GM19193 (cell line): ENCODE measurements around the gene AURKAIP1.

ENCODE experiments used
- POLR2A ChIP-seq: IDR thresholded peaks from 4 replicates; pipeline ENCODE4 v1.6.1; 2011; ENCODE audit not compliant: insufficient read depth, insufficient read length; ENCODE audit errors: extremely low read depth

AURKAIP1 gene

GRCh38 chr1:1335283-1335682 lies 39.7 kb downstream of the AURKAIP1 start:
- no peak for TF ChIP-seq POLR2A

DNA sequence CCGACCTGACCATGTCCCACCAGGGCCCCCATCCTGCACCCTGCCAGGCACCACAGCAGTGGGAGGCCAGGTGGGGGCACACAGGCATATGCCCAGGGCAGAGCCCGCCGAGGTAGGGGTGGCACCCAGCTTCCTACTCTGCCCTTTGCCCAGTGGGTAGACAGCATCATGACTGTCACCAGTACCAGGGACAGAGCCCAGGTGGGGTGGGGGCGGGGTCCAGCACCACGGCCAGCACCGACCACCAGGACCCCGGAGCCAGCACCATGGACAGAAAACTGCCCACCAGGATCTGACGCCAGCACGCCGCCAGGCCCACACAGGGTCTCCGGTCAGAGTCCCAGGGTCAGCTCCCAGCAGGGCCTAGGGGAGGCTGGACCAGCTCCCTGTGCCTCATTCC lies 40.2 kb downstream of the AURKAIP1 start:
- no peak for TF ChIP-seq POLR2A

DNA sequence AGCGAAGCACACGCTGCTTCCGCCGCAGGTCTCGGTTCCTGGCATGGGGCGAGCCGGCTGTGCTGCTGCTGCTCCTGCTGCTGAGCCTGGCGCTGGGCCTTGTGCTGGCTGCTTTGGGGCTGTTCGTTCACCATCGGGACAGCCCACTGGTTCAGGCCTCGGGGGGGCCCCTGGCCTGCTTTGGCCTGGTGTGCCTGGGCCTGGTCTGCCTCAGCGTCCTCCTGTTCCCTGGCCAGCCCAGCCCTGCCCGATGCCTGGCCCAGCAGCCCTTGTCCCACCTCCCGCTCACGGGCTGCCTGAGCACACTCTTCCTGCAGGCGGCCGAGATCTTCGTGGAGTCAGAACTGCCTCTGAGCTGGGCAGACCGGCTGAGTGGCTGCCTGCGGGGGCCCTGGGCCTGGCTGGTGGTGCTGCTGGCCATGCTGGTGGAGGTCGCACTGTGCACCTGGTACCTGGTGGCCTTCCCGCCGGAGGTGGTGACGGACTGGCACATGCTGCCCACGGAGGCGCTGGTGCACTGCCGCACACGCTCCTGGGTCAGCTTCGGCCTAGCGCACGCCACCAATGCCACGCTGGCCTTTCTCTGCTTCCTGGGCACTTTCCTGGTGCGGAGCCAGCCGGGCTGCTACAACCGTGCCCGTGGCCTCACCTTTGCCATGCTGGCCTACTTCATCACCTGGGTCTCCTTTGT lies 41.3 kb downstream of the AURKAIP1 start:
- no peak for TF ChIP-seq POLR2A

DNA sequence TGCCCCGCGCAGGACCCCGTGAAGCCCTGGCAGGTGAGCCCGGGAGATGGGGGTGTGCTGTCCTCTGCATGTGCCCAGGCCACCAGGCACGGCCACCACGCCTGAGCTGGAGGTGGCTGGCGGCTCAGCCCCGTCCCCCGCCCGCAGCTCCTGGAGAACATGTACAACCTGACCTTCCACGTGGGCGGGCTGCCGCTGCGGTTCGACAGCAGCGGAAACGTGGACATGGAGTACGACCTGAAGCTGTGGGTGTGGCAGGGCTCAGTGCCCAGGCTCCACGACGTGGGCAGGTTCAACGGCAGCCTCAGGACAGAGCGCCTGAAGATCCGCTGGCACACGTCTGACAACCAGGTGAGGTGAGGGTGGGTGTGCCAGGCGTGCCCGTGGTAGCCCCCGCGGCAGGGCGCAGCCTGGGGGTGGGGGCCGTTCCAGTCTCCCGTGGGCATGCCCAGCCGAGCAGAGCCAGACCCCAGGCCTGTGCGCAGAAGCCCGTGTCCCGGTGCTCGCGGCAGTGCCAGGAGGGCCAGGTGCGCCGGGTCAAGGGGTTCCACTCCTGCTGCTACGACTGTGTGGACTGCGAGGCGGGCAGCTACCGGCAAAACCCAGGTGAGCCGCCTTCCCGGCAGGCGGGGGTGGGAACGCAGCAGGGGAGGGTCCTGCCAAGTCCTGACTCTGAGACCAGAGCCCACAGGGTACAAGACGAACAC lies 42.1 kb downstream of the AURKAIP1 start:
- TF ChIP-seq POLR2A: no peak

- no peak for TF ChIP-seq POLR2A
These were observed 42.8 kb downstream of the AURKAIP1 start for GRCh38 chr1:1332031-1332755.

- TF ChIP-seq POLR2A: no peak
These were observed 43.7 kb downstream of the AURKAIP1 start, which contains the start of gene TAS1R3 for GRCh38 chr1:1331068-1331965. TSS of gene TAS1R3 (plus strand) at chr1:1331280. CDS start at chr1:1331346, 66 bp downstream.

DNA sequence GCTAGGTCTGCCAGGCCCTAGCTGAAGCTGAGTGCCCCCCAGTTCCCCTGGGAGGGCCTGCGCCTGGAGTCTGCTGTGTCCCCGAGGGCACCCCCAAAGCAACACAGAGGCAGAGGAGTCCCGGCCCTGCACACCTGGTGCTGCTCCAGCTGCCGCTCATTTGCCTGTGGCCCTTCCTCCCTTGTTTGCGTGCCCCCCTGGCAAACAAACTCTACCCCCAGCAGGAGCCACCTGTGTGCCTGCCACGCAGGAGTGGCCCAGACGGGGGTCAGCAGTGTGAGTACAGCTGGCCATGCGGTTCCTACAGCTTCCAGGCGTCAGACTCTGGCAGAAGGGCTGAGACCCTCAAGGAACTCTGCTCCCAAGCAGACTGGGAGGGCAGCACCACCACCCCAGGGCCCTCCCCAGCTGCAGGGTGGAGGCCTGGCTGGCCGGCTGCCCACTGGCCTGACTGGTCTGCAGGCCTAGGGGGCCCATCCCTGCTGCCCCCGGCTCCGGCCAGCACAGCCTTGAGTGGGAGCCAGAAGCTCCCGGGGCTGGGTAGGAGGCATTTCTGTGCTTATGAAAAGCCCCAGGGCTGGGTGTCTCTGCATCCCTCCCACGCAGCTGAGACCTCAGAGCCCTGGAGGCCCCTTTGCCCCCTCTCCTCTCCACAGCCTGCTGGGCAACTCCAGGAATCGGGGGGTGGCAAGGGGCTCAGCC lies 44.5 kb downstream of the AURKAIP1 start:
- TF ChIP-seq POLR2A: no peak

GRCh38 chr1:1329304-1330210 lies 45.5 kb downstream of the AURKAIP1 start:
- no peak for TF ChIP-seq POLR2A

DNA sequence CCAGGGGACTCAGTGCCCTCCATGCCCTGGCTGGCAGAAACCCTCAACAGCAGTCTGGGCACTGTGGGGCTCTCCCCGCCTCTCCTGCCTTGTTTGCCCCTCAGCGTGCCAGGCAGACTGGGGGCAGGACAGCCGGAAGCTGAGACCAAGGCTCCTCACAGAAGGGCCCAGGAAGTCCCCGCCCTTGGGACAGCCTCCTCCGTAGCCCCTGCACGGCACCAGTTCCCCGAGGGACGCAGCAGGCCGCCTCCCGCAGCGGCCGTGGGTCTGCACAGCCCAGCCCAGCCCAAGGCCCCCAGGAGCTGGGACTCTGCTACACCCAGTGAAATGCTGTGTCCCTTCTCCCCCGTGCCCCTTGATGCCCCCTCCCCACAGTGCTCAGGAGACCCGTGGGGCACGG lies 46.8 kb downstream of the AURKAIP1 start:
- TF ChIP-seq POLR2A: no peak

DNA sequence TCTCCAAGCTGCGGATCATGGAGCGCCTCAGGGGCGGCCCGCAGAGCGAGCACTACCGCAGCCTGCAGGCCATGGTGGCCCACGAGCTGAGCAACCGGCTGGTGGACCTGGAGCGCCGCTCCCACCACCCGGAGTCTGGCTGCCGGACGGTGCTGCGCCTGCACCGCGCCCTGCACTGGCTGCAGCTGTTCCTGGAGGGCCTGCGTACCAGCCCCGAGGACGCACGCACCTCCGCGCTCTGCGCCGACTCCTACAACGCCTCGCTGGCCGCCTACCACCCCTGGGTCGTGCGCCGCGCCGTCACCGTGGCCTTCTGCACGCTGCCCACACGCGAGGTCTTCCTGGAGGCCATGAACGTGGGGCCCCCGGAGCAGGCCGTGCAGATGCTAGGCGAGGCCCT lies 47.7 kb downstream of the AURKAIP1 start:
- no peak for TF ChIP-seq POLR2A

- TF ChIP-seq POLR2A: no peak
These were observed 48.9 kb downstream of the AURKAIP1 start for GRCh38 chr1:1326075-1326605.

DNA sequence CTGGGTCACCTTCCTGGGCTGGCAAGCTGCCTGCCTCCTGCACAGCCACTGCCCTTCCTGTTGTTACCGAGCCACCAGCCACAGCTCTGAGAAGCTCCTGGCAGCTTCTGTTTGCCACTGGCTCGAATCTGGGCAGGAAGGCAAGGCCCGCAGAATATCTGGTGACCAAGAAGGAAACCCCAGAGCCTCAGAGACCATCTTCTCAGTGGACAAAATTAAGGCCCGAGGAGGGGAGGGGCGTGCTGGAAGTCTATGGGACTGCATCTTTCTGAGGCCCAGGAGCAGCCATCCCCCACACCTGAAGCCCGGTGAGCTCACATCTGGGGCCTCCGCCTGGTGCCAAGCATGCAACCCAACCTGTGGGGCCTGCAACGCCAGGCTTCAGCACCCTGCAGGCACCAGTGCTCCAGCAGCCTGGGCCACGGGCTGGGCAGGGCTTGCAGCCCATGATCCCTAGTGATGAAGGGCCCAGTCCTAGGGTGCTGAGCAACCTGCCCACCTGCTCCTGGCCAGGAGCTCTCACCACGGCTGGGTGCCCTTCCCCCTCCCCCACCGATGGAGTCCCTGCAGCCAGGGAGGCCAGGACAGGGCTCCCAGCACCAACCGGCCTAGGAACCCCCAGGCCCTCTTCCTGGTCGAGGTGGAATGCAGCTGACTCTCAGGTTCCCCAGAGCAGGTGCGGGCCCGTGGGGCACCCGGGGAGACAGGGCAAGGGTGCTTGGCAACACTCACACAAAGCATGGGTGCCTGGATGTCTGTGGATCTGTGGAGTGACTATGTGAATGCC lies 49.5 kb downstream of the AURKAIP1 start:
- TF ChIP-seq POLR2A: no peak
